HEK293 (cell line): ENCODE measurements around the gene ZSCAN1.

ENCODE experiments used
- BCL11B ChIP-seq: fragments of 450-650 bp; formaldehyde crosslinking; IDR thresholded peaks from 2 replicates; pipeline ENCODE4 v1.5.1; 2016; ENCODE audit warnings: low read depth, missing biosample characterization, missing genetic modification characterization
- HOXD13 ChIP-seq: sonication (generic); formaldehyde crosslinking; IDR thresholded peaks from 2 replicates; pipeline ENCODE4 v1.8.0; 2022; ENCODE audit warnings: missing genetic modification reagents, borderline replicate concordance
- KLF1 ChIP-seq: fragments of 450-650 bp; formaldehyde crosslinking; IDR thresholded peaks from 2 replicates; pipeline ENCODE4 v1.5.1; 2016; ENCODE audit warnings: missing biosample characterization, missing genetic modification characterization
- KLF7 ChIP-seq: fragments of 450-650 bp; formaldehyde crosslinking; IDR thresholded peaks from 2 replicates; pipeline ENCODE4 v1.5.1; 2016; ENCODE audit warnings: missing biosample characterization, missing genetic modification characterization, borderline replicate concordance
- PATZ1 ChIP-seq: fragments of 450-650 bp; formaldehyde crosslinking; IDR thresholded peaks from 2 replicates; pipeline ENCODE4 v1.5.1; 2016; ENCODE audit warnings: missing biosample characterization, missing genetic modification characterization
- PRDM1 ChIP-seq: fragments of 450-650 bp; formaldehyde crosslinking; IDR thresholded peaks from 2 replicates; pipeline ENCODE4; 2016; ENCODE audit warnings: missing biosample characterization, missing genetic modification characterization
- REST ChIP-seq: fragments of 450-650 bp; formaldehyde crosslinking; IDR thresholded peaks from 2 replicates; pipeline ENCODE4 v1.5.1; 2016; ENCODE audit warnings: missing biosample characterization, missing genetic modification characterization
- SETDB1 ChIP-seq: IDR thresholded peaks from one replicate; pipeline ENCODE4 v1.6.1; 2017; ENCODE audit warnings: mild to moderate bottlenecking, low read length, moderate library complexity, mixed read lengths; ENCODE audit not compliant: insufficient read length
- SP2 ChIP-seq: fragments of 450-650 bp; formaldehyde crosslinking; IDR thresholded peaks from 2 replicates; pipeline ENCODE4 v1.5.1; 2016; ENCODE audit warnings: missing biosample characterization, missing genetic modification characterization
- YY1 ChIP-seq: fragments of 450-650 bp; formaldehyde crosslinking; IDR thresholded peaks from 2 replicates; pipeline ENCODE4 v1.5.1; 2018; ENCODE audit warnings: missing biosample characterization, missing genetic modification characterization
- ZBTB17 ChIP-seq: fragments of 450-650 bp; formaldehyde crosslinking; IDR thresholded peaks from 2 replicates; pipeline ENCODE4 v1.5.1; 2016; ENCODE audit warnings: missing biosample characterization, missing genetic modification characterization
- ZBTB20 ChIP-seq: fragments of 450-650 bp; formaldehyde crosslinking; IDR thresholded peaks from 2 replicates; pipeline ENCODE4 v1.5.1; 2016; ENCODE audit warnings: missing biosample characterization, missing genetic modification characterization
- ZBTB26 ChIP-seq: fragments of 450-650 bp; formaldehyde crosslinking; optimal IDR thresholded peaks from 2 replicates; pipeline ENCODE3; 2016; ENCODE audit warnings: missing biosample characterization, mild to moderate bottlenecking, missing genetic modification characterization
- ZFP69B ChIP-seq: fragments of 450-650 bp; formaldehyde crosslinking; IDR thresholded peaks from 2 replicates; pipeline ENCODE4 v1.5.1; 2016; ENCODE audit warnings: missing biosample characterization, missing genetic modification characterization
- ZNF16 ChIP-seq: fragments of 450-650 bp; formaldehyde crosslinking; IDR thresholded peaks from 2 replicates; pipeline ENCODE4 v1.5.1; 2016; ENCODE audit warnings: low read depth, missing biosample characterization, missing genetic modification characterization
- ZNF292 ChIP-seq: fragments of 450-650 bp; formaldehyde crosslinking; IDR thresholded peaks from 2 replicates; pipeline ENCODE4 v1.5.1; 2016; ENCODE audit warnings: low read depth, missing biosample characterization, missing genetic modification characterization, borderline replicate concordance
- ZNF324 ChIP-seq: fragments of 450-650 bp; formaldehyde crosslinking; IDR thresholded peaks from 2 replicates; pipeline ENCODE4 v1.5.1; 2016; ENCODE audit warnings: missing biosample characterization, missing genetic modification characterization
- ZNF350 ChIP-seq: fragments of 450-650 bp; formaldehyde crosslinking; IDR thresholded peaks from 2 replicates; pipeline ENCODE4 v1.5.0; 2017; ENCODE audit warnings: missing biosample characterization, mild to moderate bottlenecking, missing genetic modification characterization
- ZNF521 ChIP-seq: fragments of 450-650 bp; formaldehyde crosslinking; IDR thresholded peaks from 2 replicates; pipeline ENCODE4 v1.5.1; 2017; ENCODE audit warnings: missing biosample characterization, mild to moderate bottlenecking, missing genetic modification characterization
- ZNF560 ChIP-seq: fragments of 450-650 bp; formaldehyde crosslinking; IDR thresholded peaks from 2 replicates; pipeline ENCODE4 v1.5.1; 2017; ENCODE audit warnings: missing biosample characterization, missing genetic modification characterization, borderline replicate concordance
- ZNF621 ChIP-seq: fragments of 450-650 bp; formaldehyde crosslinking; IDR thresholded peaks from 2 replicates; pipeline ENCODE4 v1.5.1; 2017; ENCODE audit warnings: missing biosample characterization, missing genetic modification characterization
- ZNF658 ChIP-seq: fragments of 450-650 bp; formaldehyde crosslinking; IDR thresholded peaks from 2 replicates; pipeline ENCODE4; 2016; ENCODE audit warnings: missing biosample characterization, missing genetic modification characterization
- ZNF677 ChIP-seq: fragments of 450-650 bp; IDR thresholded peaks from 2 replicates; pipeline ENCODE4 v1.5.0; 2018; ENCODE audit warnings: missing biosample characterization, mild to moderate bottlenecking, missing genetic modification characterization, moderate library complexity
- ZNF747 ChIP-seq: fragments of 450-650 bp; formaldehyde crosslinking; IDR thresholded peaks from 2 replicates; pipeline ENCODE4 v1.5.1; 2016; ENCODE audit warnings: missing biosample characterization, missing genetic modification characterization
- ZNF777 ChIP-seq: fragments of 450-650 bp; formaldehyde crosslinking; IDR thresholded peaks from 2 replicates; pipeline ENCODE4 v1.5.1; 2017; ENCODE audit warnings: missing biosample characterization, missing genetic modification characterization, borderline replicate concordance
- ZSCAN16 ChIP-seq: fragments of 450-650 bp; formaldehyde crosslinking; IDR thresholded peaks from 2 replicates; pipeline ENCODE4 v1.5.1; 2016; ENCODE audit warnings: missing biosample characterization, missing genetic modification characterization
- ZSCAN18 ChIP-seq: fragments of 450-650 bp; formaldehyde crosslinking; IDR thresholded peaks from 2 replicates; pipeline ENCODE4 v1.5.1; 2016; ENCODE audit warnings: missing biosample characterization, missing genetic modification characterization
- TF ChIP-seq, protein P1 (sequence below): fragments of 450-650 bp; formaldehyde crosslinking; IDR thresholded peaks from 2 replicates; pipeline ENCODE4 v1.5.1; 2016; ENCODE audit warnings: missing biosample characterization, missing genetic modification characterization
- TF ChIP-seq, protein P2 (sequence below): fragments of 450-650 bp; formaldehyde crosslinking; IDR thresholded peaks from 2 replicates; pipeline ENCODE4 v1.5.1; 2017; ENCODE audit warnings: missing biosample characterization, mild to moderate bottlenecking, missing genetic modification characterization, moderate library complexity

ZSCAN1 gene

DNA sequence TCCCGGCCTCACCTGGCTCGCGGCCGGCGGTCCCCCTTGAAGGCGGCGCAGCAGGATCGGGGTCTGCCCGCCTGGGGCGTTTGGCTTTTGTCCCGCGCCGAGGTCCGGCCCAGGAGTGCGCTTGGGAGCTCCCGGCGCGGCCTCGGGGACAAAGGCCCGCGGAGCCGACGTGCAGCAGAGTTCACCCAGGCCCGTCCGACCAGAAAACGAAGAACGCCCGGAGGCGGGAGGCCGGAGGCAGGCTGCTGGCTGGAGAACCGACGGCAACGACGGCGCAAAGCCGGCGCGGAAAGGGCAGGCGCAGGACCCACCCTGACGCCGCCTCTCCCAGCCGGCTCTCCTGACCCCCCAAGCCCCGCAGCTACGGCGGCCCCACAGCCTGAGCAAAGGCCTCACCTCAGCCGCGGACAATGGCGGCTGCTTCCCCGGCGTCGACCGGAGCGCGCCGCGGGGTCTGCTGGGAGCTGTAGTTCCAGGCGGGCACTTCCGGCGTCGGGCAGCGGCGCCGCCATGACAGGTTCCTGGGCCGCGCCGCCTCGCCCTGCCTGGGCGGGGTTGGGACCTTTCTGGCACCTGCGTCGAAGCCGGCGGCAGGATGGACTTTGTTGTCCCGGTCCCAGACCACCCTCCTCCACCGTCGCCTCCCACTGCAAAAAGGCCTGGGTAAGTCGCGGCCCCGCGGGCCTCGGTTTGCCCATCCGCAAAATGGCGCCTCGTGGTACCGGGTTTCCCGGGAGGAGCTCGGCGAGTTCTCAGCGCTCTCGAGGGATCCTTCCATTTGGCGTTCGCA, 31.2 kb upstream of the ZSCAN1 start, which contains the start of gene ZNF606 (continued):
- TF ChIP-seq KLF7 (peak; percentile 89; the same call in 1 of the 2 replicates), ZBTB26 (tag by site-specific recombination) (peak; percentile 78), ZNF521 (tag by site-specific recombination) (no peak), SP2 (peak; percentile 48), ZSCAN16 (tag by site-specific recombination) (no peak), ZNF658 (tag by site-specific recombination) (no peak), HOXD13 (no peak), REST (tag by site-specific recombination) (no peak), ZNF16 (no peak), KLF1 (tag by site-specific recombination) (peak; percentile 58; the same call in 1 of the 2 replicates), ZNF621 (tag by site-specific recombination) (no peak), PRDM1 (tag by site-specific recombination) (no peak), ZNF560 (tag by site-specific recombination) (no peak), SETDB1 (peak; percentile 40), PATZ1 (tag by site-specific recombination) (peak; percentile 72), ZBTB17 (tag by site-specific recombination) (peak; percentile 60; the same call in 1 of the 2 replicates), ZNF677 (tag by site-specific recombination) (0 out of 2 replicates have a peak, but pooled peaks have one; percentile 4), YY1 (peak; percentile 95), BCL11B (no peak), ZFP69B (tag by site-specific recombination) (peak; percentile 42; the same call in 1 of the 2 replicates), ZSCAN18 (tag by site-specific recombination) (no peak), ZBTB20 (tag by site-specific recombination) (peak; percentile 58; the same call in 1 of the 2 replicates), ZNF350 (tag by site-specific recombination) (peak; percentile 50; the same call in 1 of the 2 replicates), ZNF292 (tag by site-specific recombination) (no peak), ZNF747 (no peak), ZNF777 (tag by site-specific recombination) (peak; percentile 79), ZNF324 (tag by site-specific recombination) (peak; percentile 77)
- TF ChIP-seq, protein P1, sequence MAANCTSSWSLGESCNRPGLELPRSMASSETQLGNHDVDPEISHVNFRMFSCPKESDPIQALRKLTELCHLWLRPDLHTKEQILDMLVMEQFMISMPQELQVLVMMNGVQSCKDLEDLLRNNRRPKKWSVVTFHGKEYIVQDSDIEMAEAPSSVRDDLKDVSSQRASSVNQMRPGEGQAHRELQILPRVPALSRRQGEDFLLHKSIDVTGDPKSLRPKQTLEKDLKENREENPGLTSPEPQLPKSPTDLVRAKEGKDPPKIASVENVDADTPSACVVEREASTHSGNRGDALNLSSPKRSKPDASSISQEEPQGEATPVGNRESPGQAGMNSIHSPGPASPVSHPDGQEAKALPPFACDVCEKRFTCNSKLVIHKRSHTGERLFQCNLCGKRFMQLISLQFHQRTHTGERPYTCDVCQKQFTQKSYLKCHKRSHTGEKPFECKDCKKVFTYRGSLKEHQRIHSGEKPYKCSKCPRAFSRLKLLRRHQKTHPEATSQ (tag by site-specific recombination) = peak; percentile 53; the same call in 1 of the 2 replicates
- TF ChIP-seq, protein P2, sequence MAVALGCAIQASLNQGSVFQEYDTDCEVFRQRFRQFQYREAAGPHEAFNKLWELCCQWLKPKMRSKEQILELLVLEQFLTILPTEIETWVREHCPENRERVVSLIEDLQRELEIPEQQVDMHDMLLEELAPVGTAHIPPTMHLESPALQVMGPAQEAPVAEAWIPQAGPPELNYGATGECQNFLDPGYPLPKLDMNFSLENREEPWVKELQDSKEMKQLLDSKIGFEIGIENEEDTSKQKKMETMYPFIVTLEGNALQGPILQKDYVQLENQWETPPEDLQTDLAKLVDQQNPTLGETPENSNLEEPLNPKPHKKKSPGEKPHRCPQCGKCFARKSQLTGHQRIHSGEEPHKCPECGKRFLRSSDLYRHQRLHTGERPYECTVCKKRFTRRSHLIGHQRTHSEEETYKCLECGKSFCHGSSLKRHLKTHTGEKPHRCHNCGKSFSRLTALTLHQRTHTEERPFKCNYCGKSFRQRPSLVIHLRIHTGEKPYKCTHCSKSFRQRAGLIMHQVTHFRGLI (tag by site-specific recombination) = no peak
